Measurements from ENCODE around the gene ARSB.

Gene ARSB

DNA sequence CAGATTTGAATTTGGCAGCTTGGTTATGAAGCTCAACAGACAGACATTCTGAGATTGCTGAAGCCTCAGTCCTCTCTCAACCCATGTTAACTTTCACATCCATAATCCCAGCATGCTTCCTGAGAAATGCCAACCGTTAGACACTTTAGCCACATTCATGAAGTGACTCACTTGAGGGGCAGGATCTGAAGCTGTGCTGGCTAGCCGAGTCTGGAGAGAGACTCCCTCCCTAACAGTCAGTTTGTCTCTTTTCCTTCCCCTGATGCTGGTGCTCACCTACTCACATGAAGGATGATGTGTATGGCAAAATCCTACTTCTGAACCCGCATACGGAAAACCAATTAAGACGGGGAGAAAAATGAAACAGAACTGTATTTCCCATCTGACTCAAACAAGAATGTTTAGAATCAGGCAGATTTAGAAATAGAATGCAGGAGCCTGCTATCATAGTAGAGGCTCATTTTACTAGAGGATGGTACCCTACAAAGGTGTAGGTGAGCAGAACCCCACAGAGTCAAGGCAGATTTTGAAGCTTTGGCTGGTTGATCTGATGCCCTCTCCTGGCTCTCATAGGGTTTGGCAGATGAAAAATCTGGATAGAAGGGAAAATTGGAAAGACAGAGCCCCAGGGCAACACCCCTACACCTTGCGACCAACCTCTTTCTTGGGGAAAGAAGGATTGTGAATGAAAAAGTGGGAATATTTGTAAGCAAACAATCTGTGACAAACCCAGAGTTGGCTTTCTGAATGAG is 185.7 kb downstream of the ARSB start:
- DNase-seq = no peak

DNA sequence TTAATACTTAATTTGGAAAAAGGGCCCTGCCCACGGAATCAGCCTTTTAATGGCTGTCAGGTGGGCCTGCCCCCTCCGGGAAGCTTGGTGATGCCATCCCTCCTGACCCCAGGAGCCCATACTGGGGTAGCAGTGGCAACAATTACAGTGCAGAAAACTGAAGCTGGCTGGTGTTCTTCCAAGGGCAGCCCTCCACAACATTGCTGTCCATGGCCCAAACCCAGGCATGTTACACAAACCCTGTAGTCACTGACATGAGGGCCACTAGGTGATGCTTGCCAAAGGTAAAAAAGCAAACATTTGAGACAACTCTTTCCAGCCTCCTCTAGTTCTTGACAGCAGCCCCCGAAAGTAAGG is 186.5 kb downstream of the ARSB start:
- DNase-seq = no peak

DNA sequence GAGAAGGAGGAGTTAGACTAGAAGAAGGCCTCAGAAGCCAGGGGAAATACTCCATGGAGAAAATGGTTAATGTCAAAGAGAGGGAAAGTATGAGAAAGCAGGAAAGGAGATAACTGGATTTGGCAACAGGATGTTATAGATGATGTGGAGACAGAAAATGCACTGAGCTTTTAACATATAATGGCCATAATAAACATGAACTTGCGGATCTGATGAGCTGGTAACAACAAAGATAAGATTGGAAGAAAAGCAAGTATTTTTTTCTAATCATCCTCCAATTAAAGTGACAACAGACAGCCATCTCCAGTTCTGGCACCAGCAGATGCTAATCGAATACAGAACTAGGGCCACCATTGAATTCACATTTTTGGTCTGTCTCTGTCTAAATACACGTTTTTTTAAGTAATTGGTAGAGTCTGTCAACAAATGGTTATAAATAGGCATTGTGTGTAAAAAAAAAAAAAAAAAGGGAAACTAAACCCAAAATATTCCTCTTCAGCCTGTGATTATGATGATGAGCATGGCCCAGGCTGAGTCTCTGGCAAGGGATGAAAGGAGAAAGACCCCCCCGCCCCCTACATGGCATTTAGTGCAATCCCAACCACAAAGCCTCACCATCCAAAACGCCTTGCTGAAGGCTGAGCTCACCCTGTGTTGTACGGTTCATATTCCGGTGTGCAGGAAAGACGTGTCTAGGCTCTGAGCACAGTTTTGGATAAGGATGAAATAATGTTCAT is 187.0 kb downstream of the ARSB start:
- DNase-seq = no peak

DNA sequence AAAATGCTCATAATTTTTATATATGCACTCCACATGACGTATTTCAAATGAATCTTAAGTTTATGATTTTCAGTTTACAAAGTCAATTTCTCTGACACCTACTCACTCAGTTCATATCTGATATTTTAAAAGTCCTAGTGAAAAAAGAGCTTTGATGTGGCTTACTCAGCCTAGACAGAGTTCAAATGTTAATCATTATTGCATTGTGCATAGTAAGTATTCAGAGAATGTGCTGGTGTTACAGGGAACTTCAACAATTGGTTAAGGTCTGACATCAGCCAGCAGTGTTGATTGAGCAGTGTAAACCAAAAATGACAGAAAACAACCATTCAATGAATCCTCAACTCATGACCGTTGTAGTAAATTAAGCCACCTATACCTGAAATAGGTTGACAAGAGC is 189.4 kb downstream of the ARSB start:
- DNase-seq = no peak

- no peak for DNase-seq
Measured at GRCh38 chr5:78794693-78795215, 190.4 kb downstream of the ARSB start.

DNA sequence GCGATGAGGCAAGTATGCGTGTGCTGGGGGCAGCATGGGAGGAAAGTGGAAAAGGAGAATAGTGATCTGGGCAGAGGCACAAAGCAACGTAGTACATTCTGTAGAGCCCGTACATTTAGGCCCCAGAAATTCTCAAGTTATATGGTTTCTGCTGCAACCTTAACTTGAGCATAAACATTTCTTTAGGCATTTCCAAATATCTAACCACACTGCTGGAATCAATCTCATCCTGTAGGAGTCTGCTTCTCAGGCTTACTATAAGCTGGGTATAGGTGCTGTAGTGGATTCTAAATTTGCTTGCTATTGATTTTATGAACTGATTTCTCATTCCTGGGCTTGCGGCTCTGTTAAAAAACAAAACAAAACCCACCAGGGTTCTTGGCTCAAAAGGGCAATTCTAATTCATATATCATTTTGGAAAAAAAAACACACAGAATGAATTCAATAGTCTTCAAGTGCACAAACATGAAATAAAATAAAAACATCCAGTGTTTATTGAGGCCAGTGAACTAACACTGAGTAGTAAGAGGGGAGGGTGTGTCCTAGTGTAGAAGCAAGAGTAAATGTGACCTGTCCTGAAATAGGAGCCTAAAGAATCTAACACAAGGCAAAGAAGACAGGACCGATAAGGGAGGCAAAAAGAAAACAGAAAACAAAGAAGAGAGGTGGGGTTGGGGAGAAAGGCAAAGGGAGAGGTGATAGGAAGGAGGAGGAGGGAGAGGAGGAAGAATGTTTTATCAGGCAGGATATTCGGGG is 191.0 kb downstream of the ARSB start:
- DNase-seq = no peak

DNA sequence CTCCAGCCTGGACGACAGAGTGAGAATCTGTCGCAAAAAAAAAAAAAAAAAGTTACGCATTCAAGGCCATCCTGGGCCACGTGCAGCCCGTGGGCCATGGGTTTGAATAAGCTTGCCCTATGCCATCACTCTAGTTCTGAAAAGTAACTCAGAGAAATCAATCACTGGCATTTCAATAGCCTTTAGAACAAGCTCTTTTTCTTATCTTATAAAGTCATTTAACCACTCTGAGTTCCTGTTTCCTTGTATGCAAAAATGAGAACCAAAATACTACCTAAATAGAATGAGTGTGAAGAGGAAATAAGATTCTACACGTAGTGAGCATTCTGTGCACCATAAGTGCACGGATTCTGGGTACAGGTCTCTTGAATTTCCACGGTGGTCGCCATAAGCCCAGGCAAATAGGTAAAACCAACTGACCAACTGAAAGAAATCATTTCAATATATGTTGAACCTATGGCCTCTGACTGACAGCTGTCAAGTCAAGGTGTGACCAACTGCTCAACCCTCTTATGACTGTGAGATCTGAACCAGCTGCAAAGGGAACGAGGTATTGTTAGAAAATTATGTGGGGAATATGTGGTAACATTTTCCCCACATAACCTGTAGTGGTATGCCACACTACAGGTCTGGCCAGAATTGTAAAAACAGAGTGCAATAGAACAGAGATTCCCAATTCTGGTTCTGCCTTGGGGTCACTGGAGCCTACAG is 192.6 kb downstream of the ARSB start:
- DNase-seq = no peak

DNA sequence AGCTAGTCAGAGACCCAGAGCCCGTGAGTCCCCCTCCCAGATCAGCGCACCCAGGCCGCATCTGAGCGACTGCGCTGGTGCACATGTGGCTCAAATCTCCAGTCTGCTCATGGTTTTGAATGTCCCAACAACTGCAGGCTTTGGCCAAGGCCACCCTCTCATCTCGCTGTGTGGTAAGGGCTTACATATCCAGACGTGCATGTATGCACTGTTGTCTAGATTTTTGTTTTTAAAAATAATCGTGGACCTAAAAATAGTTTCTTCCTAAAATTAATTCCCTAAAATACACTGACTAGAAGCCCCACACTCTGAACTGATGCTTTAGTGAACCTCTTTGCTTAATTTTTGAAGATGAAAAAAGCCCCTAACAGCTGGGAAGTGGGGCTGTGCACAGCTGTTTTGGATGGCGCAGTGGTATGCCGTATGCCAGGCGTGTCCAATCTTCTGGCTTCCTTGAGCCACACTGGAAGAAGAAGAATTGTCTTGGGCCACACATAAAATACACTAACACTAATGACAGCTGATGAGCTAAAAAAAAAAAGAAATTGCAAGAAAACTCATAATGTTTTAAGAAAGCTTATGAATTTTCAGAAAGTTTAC is 193.5 kb downstream of the ARSB start:
- no peak for DNase-seq

GRCh38 chr5:78787783-78788182 is 197.3 kb downstream of the ARSB start:
- DNase-seq = no peak

DNA sequence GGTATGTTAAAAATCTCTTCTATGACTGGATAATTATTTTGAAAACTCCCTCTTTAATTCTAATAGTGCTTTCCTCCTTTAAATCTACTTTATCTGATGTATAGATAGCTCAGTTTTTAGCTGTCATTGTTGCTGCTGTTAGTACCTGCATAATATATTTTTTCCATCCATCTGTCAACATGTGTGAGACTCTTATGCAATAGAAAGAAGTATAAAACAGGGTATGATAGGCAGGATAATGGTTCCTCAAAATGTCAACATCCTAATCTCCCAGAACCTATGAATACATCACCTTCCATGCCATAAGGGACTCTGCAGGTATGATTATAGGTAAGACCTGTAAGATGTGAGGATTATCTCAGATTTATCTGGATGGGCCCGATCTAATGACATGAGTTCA is 199.7 kb downstream of the ARSB start:
- DNase-seq = no peak

- DNase-seq = no peak
Measured at GRCh38 chr5:78783434-78784130, 201.5 kb downstream of the ARSB start.

GRCh38 chr5:78782728-78783127 is 202.4 kb downstream of the ARSB start:
- DNase-seq = no peak

GRCh38 chr5:78781611-78782286 is 203.4 kb downstream of the ARSB start:
- no peak for DNase-seq

DNA sequence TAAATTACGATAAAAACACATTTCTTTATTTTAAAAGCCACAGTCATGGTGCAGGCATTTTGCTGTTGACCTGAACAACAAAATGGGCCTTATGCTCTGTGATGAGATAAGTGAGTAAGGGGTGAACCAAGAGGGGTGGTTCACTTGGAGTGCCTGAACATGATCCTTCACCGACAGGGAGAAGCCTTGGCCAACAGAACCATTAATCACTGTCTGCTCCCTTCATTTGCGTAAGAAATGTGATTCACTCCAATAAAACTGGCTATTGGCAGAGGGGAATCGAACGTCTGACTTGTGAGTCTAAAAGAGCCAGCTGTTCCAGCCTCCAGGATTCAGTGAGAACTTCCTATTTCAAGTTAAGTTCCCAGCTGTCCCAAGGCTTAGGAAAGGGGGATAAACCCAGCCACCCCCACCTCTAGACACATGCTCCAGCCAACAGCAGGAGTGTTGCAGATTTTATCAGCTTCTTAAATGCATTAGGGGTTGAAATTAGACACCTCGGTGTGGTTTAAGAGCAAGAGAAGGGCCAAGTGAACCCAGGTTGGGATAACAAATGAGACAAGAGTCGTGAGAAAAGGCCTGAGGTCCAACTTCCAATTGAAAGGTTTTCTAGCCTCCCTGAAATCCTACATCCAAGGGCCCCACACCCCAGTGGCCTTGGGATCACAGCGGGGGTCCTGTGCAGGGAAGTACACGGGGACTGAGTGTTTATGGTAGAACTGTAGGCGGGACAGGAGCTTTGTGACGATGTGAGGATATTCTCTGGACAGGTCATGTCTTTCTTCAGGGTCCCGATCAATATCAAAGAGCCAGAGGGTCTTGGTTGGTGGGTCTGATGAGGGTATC is 205.1 kb downstream of the ARSB start:
- no peak for DNase-seq

DNA sequence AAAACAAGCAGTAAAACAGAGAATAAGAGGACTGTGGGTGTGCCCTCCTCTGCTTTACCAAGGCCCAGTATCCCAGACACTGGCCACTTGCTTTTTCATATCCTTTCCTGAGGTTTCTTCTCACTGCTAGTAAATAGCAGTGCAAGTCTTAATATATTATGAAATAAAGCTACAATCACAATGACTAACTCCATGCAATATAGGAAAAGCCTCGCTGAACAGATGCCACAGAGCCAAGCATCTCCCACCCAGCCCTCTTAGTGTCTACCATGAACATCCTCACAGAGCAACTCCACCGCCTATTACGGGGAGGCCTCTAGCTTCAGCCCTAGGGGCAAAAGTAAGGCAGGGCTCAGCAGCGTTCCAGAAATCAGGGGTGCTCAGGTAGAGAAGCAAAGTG is 205.8 kb downstream of the ARSB start:
- DNase-seq = no peak

DNA sequence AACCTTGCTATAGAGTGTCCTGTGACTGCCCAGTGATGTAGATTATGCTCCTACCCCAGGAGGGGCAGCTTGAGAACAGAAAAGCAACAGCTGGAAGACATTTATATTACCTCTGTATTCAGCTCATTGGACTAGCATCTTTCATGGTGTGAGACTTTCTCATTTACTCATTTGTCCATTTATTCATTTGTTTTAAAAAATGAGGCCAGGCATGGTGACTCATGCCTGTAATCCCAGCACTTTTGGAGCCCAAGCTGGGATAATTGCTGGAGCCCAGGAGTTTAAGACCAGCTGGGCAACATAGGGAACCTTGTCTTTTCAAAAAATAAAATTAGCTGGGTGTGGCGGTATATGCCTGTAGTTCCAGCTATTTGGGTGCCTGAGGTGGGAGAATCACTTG is 206.6 kb downstream of the ARSB start:
- DNase-seq = no peak

DNA sequence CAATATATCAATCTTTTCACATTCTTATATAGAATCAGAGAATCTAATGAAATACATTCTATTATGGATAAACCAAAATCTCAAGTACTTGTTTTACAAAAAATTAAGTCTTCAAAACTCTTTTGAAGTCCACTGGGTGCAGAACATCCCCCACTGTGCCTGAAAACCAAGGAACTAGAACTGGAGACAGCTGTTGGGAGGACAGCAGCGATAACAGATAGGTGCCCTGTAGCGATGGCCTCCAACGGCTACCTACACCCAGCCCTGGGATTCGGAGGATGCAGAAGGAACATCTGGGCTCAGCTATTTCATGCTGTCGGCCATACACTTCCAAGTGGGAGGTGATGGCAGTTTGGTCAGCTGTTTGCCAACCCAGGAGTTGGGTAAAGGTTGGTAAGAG is 207.2 kb downstream of the ARSB start:
- no peak for DNase-seq

DNA sequence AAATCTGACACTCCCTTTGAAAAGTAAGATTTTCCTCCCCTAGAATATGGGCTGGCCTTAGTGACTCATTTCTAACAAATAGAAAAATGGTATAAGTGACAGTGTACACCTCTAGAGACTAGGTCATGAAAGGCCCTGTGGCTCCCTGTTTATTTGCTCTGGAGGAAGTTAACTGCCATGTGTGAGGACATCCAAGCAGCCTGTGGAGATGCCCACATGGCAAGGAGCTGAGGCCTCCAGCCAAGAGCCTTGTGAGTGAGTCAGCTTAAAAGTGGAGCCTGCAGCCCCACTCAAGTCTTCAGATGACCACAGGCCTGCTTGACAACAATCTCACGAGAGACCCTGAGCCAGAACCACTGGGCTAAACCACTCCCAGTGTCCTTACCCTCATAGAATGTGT is 208.5 kb downstream of the ARSB start:
- no peak for DNase-seq

DNA sequence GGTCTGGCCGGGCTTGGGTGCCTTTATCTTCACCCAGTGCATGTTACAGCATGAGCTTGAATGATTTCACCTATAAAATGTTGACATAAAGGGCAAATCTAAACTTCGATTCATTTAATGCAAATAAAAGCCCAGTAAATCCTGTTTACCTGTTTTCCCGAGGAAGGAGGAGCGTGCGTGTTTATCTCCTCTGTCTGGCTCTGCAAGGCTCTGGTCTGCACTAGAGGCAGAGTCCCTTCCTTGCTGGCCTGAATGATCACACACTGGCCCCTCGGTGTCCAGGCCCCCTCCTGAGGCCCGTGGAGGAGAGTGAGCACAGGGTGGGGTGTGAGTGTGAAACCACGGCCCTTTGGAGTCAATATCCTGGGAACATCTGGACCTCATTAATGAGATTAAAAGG is 211.5 kb downstream of the ARSB start:
- DNase-seq = no peak
